GM13977 (cell line): ENCODE measurements around the gene EPN2.

Experiments used
- DNase-seq: peaks from one replicate; pipeline ENCODE4 v3.0.0; 2012; ENCODE audit warnings: low spot score
- in situ Hi-C: fragments of 300-500 bp; cut with MboI; formaldehyde crosslinking; loops from one replicate; pipeline ENCODE4 v1.12.0; 2022; ENCODE audit warnings: low sequenced_read_pairs, low pct_unique_long_range_greater_than_20kb, mixed read lengths, inconsistent platforms; ENCODE audit not compliant: unreplicated experiment
- TF ChIP-seq, protein P1 (sequence below): IDR thresholded peaks from 2 replicates; pipeline ENCODE4 v1.5.1; 2012; ENCODE audit warnings: mild to moderate bottlenecking, control low read depth; ENCODE audit not compliant: insufficient read depth; ENCODE audit errors: extremely low read depth, missing control alignments

The EPN2 gene

DNA sequence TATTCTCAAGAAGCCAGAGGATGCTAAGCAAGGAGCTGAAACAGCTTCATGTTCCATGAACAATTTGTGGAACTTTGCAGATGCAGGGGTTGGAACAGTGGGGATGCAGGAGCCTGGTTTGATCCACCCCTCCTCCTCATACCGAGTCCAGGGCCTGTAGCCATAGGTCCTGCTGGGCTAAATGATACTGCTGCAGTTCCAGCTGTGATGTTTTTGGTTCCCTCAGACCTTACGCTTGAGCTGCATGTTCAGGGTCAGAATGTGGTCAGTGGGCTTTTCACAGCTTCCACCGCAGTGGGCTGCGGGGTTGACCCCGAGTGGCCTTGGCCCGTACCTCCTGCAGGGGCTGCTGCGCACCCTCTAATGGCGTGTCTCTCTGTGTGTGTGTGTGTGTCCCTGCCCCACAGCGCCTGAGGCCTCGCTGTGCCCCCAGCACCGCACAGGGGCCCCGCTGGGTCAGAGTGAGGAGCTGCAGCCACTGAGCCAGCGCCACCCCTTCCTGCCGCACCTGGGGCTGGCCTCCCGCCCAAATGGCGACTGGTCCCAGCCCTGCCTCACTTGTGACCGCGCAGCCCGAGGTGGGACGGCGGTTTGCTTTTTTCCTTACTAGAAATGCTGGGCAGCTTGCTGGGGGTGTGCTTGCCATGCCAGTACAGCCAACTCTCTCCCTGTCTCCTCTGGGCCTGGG is 48.2 kb downstream of the EPN2 start:
- TF ChIP-seq, protein P1, sequence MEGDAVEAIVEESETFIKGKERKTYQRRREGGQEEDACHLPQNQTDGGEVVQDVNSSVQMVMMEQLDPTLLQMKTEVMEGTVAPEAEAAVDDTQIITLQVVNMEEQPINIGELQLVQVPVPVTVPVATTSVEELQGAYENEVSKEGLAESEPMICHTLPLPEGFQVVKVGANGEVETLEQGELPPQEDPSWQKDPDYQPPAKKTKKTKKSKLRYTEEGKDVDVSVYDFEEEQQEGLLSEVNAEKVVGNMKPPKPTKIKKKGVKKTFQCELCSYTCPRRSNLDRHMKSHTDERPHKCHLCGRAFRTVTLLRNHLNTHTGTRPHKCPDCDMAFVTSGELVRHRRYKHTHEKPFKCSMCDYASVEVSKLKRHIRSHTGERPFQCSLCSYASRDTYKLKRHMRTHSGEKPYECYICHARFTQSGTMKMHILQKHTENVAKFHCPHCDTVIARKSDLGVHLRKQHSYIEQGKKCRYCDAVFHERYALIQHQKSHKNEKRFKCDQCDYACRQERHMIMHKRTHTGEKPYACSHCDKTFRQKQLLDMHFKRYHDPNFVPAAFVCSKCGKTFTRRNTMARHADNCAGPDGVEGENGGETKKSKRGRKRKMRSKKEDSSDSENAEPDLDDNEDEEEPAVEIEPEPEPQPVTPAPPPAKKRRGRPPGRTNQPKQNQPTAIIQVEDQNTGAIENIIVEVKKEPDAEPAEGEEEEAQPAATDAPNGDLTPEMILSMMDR = no peak
- in situ Hi-C loops = no loop called here
- no peak for DNase-seq

DNA sequence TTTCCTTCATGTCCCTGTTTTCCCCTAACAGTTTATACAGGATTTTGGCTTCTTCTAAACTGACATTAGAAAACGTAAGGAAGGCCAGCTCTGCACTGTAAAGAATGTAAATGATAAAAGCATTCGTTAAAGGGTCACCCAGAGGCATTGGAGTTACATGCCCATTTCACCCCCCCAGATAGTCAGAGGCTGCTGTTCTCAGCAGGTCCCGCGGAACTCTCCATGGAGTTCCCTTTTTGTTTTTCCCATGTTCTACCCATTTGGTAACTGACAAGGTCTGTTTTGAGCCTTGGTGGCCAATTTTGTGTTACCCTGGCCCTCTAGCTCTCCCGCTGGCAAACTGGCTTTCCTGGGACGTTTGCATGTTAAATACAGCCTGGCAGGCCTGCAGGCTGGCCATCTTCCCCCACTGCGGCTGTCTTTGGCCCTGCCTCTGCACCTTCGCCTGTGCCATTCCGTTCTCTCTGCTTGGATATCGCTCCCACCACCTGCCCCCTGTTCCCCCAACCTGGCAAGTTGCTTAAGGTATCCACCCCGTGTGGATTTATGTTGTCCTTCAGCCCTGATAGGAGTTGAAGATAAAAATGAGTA is 49.7 kb downstream of the EPN2 start:
- TF ChIP-seq, protein P1 = no peak
- in situ Hi-C loops = no loop called here
- DNase-seq = no peak

DNA sequence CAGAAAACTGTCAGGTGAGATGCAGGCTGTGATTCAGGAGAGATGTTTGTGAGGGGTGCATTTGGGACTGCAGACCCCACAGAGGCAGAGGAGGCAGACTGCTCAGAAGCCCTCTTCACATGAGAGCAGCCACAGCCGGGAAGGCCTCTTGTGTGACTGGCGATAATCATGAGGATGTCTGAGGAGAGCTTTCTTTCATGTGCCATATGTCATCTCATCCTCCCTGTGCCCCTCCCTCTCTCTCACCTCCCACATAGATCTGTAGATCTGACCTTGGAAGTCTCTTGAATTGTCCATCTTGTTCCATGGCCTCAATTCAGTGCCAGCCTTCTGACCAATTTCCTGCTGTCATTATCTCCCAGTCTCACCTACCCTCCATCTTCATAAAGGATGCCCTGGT is 50.5 kb downstream of the EPN2 start:
- TF ChIP-seq, protein P1 = no peak
- in situ Hi-C loops = no loop called here
- no peak for DNase-seq

DNA sequence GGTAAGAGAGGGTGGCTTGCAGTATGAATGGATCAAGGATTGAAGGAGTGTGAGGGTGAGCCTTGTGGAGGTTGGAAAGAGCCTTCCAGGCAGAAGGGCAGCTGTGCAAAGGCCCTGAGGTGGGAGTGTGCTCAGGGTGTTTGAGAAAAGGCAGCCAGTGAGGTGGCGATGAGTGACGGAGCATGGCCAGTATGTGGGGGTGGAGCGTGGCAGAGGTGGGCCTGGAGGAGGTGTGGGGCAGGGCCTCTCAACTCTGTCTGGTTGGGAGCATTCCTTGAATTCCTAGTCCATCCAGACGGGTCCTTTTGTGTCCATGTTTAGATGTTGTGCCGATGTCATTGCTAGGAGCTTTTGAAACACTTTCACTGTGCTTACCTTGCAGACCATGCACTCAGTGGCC is 51.3 kb downstream of the EPN2 start:
- TF ChIP-seq, protein P1 = no peak
- DNase-seq = no peak
- in situ Hi-C loops = no loop called here

DNA sequence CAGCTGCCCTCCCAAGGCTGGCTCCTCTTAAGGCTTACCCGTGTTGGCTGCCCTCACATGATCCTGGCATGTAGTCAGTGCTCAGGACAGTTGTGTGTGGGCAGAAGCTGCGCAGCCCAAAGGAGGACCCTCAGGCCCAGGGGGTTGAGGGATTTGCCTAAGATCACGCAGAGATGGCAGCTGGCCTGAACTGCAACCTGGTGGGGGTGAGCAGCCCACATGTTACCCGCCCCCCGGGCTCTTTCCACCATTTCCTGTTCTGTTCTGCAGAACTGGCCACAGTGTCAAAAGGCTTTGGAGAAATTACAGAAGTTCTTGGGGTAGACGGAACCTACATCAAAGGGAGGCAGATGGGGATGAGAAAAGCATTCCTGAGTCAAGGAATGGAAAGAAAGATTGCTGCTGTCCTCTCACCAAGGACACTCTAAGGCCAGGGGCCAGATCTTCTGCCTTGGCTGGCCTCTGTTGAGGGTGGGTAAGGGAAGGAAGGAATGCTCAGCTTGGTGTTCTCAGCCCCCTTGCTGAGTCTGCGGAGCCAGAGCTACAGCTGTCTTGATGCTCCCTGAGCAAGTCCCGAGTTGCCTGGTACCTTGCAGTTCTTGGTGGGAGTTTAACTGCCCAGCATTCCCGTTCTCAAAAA is 53.0 kb downstream of the EPN2 start:
- no peak for DNase-seq
- in situ Hi-C loops = no loop called here
- TF ChIP-seq, protein P1 = no peak

DNA sequence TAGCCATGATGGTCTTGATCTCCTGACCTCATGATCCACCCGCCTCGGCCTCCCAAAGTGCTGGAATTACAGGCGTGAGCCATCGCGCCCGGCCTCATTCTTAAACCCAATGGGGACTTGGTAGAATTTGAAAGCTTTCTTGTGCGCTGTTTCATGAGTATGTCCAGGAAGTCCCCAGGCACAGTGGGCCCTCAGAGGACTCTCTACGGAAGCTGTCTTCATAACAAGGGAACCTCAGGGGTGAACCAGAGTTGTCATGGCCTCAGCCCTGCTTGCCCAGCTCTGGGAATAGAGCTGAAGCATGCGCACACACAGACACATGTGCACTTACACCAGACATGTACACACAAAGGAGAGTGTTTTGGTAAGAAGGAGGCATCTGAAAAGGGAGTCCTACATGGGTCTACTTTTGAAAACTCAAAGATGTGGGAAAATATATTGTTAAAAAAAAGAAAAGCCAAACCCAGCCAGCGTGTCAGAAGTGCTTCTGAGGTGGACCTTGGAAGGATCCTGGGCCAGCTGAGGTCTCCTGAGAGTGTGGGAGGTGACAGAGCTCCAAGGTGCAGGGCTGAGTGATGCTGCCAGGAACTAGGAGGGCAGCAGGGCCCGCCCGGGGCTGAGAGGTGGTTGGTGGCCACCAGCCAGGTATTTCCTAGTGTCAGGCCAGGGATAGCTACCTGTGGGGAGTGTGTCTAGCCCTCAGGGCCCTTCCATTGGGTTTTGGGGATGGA is 54.6 kb downstream of the EPN2 start:
- DNase-seq = no peak
- TF ChIP-seq, protein P1 = no peak
- in situ Hi-C loops = no loop called here
